HG02970 (cell line): ENCODE measurements around the gene NMRK2.
"Not testable (repeated sequence)": the region's sequence is repeated elsewhere in the genome, so short reads cannot be mapped to it uniquely, and the experiment has no call there.

Experiments
- ATAC-seq: cut with Tn5 transposase; IDR thresholded peaks from one replicate; pipeline ENCODE4 v1.9.1; 2021; ENCODE audit warnings: mild to moderate bottlenecking, moderate library complexity, moderate number of reproducible peaks; ENCODE audit not compliant: unreplicated experiment, low FRiP score

Gene NMRK2

DNA sequence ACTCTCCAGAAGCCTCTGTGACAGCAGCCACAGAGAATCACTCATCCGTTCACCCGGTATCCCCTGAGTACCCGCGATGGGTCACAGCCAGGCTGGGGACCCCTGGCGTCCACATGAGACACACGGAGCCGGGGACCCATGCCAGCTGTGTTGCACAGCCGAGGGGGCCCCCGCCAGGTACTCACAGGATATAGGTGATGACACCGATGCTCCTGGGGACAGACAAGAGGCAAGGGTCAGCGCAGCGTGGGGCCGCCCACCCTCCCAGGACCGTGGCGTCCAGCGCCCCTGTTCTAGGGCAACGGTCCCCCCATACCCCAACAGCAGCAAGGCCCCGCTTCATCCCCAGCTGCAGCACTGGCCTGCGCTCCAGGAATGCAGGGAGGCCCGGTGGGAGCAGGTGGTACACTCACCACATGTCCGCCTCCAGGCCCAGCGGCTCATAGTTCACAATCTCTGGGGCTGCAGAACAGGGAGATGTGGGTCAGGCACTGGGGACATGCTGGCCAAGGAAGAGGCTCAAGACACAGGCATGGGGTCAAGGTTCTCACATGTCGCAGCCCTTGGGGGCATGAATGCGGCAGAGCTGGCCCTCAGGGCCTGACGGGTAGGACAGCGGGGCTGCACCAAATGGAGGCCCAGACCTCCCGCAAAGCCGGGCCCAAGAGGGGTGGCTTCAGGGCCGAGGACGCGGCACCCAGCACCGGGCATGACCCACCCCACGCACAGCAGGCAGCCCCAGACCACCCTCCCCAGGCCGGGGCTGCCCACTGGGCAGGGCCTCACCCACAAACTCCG, 30.8 kb downstream of the NMRK2 start:
- no peak for ATAC-seq

DNA sequence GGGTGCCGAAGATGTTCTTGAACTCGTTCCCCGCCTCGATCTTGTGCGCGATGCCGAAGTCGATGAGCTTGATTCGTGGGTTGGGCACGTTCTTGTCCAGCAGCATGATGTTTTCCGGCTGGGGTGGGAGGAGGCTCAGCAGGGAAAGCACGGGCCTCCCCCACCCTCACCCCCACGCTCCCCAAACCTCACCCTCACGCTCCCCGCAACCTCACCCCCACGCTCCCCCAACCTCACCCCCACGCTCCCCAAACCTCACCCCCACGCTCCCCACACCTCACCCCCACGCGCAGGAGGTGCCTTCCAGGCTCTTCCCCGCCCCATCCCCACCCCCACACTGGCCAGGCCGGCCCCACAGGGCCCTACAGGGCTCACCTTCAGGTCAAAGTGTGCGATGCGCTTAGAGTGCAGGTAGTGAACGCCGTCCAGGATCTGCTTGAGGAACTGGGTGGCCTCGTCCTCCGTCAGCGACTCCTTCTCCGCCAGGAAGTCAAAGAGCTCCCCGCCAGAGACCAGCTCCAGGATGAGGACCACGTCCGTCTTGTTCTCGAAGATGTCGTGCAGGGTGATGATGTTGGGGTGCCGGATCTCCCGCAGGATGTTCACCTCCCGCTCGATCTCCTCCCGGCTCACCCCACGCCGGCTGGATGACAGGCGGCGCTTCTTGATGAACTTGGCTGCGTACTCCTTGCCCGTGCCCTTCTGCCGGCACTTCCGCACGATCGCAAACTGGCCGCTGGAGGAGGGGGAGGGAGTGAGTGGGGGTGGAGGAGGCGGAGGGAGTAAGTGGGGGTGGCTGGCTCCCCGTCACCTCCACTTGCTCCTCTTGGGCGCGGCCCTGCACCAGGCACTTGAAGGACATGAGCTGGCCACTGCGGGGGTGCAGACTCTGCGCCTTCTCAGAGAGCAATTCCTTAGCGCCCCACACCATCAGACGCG, 31.7 kb downstream of the NMRK2 start:
- ATAC-seq: no peak

DNA sequence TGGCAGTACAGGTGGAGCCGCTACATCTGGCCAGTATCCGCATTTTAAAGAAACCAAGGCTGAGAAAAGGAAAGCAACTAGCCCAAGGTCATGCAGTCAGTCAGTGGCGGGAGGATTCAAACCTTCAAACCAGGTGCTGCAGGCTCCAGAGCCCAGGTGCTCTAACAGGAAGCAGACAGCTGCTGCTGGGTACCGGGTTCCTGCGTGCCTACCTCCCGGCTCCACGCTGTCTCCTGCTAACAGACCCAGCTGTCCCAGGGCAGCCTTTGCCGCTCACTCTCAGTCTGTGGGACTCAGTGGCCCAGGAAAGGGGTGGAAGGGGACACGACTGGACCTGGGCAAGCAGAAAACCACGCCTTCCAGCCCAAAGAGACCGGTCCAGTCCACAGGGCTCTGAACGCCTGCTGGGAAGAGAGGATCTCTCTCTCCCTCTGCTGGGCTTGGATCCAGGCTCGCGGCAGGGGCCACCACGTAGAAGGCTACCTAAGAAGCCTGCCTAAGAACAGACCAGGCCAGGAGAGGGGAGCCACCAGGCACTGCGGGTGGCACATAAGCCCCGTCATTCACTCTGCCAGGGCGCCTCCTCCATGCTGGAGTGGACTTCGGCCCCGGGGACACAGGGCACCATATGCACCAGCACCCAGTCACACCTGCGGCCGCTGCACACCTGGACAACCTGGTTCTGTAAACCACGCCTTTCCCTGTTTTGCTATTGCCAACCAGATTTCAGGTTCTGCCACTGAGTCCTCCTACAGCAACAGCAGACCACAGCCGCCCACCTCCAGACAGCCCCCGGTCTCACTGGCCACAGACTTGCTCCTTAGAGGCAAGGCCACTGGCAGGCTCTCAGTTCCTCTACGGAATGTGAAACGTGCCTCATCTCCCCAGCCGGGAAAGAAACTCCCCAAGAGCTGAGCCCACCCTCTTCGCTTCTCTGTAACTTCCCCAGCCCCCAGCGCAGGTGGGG, 33.5 kb downstream of the NMRK2 start:
- ATAC-seq: no peak

DNA sequence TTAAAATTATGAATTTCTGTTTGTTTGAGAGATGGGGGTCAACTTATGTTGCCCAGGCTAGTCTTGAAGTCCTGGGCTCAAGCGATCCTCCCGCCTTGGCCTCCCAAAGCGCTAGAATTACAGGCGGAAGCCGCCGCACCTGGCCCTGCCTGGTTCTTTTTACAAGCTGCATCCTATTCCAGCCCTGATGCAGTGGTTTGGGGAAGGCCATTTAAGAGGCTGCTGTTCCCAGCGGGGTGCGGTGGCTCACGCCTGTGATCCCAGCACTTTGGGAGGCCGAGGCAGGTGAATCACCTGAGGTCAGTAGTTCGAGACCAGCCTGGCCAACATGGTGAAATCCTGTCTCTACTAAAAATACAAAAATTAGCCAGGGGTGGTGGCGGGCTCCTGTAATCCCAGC, 35.1 kb downstream of the NMRK2 start:
- not testable (repeated sequence) for ATAC-seq

DNA sequence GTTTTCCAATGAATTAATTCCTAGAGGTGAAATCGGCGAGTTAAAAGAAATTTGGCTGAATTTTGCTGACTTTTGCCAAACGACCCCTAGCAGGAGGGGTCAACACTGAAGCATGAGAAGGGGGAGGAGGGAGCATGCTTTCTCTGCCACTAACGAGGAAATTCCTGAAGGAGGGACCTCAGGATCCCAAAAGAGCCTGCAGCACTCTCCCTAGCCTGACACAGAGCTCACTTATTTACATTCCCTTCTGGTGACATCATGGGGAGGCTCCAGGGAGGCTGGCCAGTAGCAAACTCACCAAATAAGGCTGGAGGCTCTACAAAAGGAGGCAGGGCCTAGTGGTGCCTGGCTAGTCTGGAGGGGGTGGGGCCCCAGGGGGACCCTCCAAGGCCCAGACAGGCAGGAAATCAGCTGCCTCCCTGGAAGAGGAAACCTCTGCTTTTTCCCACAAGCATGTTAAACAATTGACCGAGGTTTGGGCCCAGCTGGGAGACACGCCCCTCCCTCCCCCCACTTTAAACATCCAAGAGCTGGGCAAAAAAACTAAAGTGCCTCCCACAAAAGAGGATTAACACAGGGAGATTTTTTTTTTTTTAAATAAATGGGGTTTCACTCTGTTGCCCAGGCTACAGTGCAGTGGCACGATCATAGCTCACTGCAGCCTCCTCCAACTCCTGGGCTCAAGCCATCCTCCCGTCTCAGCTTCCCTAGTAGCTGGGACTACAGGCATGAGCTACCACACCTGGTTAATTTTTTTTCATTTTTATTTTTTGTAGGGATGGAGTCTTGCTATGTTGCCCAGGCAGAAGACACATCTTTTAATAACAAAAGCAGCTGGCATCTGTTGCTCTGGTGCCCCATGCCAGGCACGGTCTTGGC, 35.9 kb downstream of the NMRK2 start:
- ATAC-seq: no peak

DNA sequence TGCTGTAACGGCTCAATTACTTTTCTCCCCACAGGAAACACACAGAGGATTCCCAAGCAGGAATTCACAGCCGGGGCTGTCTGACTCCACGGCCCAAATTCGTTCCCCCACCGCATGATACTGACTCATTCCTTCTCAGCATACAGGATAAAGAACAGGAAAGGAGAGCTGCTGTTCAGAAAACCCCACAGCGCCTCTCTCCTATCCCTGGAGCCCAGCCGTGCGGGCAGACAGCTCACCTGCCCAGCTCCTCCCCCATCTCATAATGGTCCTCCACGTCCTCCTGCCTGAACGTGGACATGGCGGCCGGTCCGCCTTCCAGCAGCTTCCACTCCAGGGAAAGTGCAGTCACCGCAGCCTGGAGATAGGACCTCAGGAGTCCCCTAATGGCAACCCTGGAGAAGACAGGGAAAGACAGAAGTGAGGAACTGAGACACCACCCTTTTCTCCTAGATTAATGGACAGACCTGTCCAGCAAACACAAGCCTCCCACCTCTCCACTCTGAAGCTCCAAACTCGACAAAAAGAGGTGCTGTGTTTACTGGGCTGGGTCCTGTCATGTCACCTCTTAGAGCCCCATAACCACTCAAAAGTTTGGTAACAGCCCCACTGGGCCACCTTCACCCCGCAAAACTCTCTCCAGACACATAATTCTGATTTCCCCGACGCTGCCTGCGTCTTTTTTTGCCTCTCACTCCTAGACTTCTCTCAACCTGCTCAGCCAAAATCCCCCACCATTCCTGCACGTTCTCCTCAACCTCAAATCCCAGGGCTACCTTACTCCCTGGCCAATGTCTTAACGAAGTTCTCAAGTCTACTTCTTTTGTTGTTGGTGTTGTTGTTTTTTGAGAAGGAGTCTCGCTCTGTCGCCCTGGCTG, 36.8 kb downstream of the NMRK2 start:
- no peak for ATAC-seq

DNA sequence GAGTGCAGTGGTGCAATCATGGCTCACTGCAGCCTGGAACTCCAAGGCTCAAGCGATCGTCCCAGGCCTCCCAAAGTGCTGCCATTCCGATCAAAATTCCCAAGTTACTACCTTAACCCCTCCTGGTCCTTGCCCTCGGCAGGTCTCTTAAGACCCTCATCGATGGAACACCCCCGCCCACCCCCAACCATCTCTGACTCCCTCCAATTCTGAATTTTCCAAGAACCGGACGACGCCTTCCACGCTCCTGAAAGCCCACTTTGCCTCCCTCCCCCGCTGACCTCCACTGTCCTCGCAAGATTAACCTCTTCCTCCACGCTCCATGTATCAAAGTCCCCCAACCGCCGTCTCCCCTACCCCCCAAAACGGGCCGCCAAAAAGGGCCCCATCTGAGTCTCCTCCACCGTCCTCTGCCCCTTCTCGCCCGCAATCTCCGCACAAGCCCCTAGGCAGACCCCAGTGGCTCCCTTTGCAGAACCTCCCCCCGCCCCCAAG, 37.5 kb downstream of the NMRK2 start:
- ATAC-seq: no peak

DNA sequence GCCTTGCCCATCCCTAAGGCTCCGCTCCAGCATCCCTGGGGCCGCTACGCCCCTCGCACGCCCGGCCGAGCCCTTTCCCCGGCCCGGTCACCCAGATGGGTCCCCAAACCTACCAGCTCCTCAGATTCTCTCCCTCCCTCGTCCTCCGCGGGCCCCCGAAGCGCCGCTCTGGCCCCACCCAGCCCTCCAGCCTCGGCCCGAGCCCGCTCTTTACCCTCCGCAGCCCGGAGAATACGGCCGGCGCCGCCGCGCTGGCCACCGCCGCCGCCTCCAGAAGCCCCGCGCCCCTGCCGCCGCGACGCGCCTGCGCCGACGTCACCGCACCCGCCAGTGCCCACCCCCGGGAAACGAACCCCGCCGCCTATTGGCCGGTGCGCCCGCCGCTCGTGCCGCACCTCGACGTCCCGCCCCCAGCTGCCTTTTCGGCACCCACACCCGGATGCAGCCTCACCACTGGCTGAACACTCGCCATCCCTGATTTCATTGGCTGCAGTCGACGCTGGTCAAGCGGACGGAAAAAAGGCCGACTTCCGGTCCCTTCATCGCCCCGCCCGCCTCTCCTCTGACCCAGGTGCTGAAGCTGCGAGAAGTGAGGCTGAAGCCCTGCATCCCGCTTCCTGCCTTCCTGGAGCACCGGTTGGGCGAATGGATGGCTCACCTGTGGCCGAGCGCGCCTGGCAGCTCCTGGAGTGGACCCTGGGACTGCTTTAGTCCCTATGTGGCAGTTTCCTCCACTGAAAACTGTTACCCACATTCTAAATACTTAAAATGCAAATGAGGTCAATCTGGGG, 38.1 kb downstream of the NMRK2 start, which contains the start of gene DAPK3:
TSS of gene DAPK3 (minus strand) at position 292 of the 791 bp plus-strand sequence. CDS start 1,364 bp downstream, outside the sequence.
- ATAC-seq: peak; percentile 98

DNA sequence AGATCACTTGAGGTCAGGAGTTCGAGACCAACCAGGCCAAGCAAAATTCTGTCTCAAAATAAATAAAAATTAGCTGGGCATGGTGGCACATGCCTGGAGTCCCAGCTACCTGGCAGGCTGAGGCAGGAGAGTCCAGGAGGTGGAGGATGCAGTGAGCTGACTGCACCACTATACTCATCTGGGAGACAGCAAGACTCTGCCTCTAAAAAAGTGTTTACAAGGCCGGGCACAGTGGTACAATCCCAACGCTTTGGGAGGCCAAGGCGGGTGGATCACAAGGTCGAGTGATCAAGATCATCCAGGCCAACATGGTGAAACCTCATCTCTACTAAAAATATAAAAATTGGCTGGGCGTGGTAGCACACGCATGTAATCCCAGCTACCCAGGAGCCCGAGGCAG, 42.3 kb downstream of the NMRK2 start:
- no peak for ATAC-seq

DNA sequence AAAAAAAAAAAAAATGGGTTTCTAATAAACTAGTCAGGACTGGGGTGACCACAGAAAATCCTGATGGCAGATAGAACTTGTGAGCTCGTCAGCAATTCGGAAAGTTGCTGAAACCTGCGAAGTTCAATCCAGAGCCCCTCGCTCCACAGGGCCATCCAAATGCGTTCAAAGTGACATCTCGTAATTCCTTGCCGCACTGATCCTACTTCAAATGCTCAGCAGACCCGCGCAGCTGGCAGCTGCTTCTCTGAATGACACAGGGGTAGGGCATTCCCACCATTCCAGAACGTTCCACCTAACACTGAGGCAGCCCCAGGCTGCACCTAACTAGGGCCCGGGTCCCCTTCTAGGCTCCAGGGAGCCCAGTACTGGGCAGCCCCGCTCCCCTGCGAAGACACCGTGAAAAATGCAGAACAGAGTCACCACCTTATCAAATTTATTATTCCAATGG, 42.8 kb downstream of the NMRK2 start:
- no peak for ATAC-seq

DNA sequence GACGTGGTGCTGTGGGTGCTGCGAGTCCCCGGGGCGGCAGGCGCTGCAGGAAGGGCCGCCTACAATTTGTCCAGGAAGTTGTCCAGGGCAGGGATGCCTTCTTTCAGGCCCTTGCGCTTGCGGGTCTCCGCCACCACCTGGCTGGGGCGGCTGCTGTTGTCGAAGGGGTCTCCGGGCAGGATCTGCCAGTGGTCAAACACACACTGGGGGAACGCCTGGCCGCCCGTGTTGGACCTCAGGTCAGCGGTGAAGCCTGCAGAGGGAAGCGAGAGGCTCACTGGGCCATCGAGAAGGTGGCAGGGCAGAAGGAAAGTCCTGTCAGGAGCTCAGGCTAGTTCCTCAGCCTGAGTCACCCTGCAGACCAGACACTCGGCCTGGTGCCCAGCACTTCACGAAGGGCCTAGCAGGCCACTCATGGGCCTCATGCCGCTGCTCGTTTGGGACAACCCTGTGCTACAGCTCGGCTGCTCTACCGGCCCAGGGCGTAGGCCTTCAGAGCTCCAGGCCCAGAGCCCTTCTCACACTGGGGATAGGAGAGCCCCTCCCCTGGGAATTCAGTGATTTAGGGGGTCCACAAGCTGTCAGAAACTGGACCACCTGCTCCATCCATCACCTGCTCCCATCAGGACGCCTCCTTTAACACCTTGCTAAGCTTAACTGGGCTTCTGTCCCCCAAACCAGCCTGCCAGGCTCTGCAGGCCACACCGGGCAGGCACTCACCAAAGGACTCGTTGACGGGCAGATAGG, 43.8 kb downstream of the NMRK2 start:
- no peak for ATAC-seq

DNA sequence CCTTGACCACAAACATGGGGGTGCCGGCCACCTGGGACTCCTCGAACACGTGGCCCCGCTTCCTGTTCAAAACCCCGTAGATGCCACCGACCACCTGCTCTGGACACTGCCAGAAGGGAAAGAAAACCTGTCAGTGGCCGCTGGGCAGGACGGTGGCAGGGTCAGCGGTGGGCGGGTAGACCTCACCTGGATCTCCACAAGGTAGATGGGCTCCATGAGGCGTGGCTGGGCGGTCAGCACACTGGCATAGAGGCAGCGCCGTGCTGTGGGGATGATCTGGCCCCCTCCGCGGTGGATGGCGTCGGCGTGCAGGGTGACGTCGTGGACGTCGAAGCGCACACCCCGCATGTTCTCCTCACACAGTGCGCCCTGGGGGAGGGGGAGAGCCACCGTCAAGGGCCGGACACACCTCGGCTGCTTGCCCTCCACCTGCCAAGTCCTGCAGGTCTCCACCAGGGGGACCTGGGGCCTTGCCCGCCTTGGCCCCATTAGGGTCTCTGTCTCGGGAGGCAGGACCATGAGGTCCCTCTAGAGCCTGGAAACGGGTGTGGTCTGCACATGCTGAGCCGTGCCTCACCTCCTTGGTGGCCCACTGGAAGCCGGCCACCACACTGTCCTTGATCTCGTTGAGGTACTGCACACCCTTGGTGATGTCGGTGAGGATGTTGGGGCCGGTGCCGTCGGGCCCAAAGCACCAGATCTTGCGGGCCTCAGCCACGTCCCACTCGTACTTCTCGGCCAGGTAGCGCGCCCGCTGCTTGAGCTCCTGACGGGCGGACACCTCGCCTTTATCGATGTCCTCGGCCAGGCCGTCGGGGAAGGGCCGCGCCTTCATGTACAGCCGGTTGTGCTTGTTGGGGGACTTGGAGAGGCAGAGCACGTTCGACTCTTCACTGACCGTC, 44.6 kb downstream of the NMRK2 start:
- ATAC-seq: no peak

DNA sequence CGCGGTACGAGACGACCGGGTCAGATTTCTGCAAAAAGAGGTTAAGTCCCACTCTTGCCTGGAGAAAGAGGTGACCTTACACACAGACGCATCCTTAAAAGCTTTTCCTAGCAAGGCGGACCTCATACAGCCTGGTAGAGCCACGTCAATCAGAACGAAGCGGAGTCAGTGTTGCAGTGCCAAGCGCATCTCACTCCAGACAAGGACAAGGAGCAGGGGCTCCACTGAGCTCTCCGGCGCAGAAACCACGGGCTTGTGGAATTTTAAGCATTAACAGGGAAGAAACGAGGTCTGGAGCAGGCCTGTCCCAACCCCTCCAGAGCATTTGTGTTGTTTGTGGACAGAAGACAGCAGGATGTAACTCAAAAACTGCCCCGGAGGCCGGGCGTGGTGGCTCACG, 45.3 kb downstream of the NMRK2 start:
- no peak for ATAC-seq

DNA sequence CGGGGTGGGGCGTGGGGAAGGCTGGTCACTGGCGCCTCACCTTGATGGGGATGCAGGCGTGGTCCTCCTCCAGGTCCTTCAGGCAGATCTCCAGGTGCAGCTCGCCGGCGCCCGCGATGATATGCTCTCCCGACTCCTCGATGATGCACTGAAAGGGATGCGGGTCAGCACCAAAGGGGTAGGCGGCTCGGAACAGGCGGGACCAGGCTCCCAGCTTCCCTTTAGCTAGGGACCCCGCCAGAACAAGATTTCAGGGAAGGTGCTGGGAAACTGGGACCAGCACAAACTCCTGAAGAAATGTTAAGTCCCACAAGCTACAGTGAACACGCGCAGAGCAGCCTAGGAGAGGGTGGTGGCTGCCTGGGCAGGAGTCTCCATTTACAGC, 46.4 kb downstream of the NMRK2 start:
- no peak for ATAC-seq

DNA sequence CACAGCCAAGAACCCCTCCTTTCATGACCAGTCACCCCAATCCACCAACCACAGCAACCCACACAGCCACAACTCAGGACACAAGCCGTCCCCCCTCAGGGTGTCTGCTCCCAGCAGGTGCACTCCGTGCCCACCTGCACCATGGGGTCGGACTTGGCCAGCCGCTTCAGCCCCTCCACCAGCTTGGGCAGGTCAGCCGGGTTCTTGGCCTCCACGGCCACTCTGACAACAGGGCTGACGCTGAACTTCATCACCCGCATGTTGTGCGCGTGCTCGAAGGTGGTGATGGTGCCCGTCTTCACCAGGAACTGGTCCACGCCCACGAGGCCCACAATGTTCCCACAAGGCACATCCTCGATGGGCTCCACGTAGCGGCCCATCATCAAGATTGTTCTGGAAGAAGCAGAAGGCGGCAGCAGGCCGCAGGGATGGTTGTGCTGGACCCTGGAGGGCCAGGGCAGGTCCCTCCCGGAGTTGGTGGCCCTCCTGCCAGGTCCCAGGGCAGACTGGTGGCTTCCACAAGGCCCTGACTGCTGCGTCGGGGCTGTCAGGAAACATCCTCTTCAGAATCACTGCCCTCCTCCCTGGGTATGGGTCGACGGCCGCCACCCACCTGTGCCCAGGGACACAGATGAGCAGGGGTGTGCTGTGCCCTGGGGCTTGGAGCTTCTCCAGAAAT, 46.9 kb downstream of the NMRK2 start:
- ATAC-seq: no peak
